Activated CD8-positive, alpha-beta T cell treated with anti-CD3 and anti-CD28 coated beads, Interleukin-2, amount 10 ng/mL, durations not matched to agents 7 days and 5 days (primary cell): ENCODE measurements around the gene PRG2. TPM values are rescaled to one million over a fixed set of nuclear protein-coding genes. Genes with fewer than 3 reads are reported as not detected.

Experiments used
- ATAC-seq: fragments of 150-1000 bp; cut with Tn5 transposase; one replicate; pipeline ENCODE4 v1.10.0; 2021; ENCODE audit warnings: moderate library complexity
- CTCF ChIA-PET: fragments of 350-600 bp; sonication (Branson Sonifier 250); formaldehyde crosslinking; loops from one replicate; lab custom pipeline; 2021; ENCODE audit warnings: antibody characterized with exemption; lab: Charles Lee
- POLR2A ChIA-PET: fragments of 350-600 bp; sonication (Branson Sonifier 250); formaldehyde crosslinking; loops from one replicate; lab custom pipeline; 2021; ENCODE audit warnings: antibody characterized with exemption; lab: Charles Lee
- DNase-seq: peaks from one replicate; pipeline ENCODE4 v3.0.0-alpha.2; 2020
- H3K27ac Mint-ChIP-seq: one replicate; pipeline ENCODE4 v1.8.0; 2021; ENCODE audit warnings: mild to moderate bottlenecking, mixed read lengths
- H3K27me3 Mint-ChIP-seq: one replicate; pipeline ENCODE4 v1.8.0; 2021; ENCODE audit warnings: low read depth, mixed read lengths
- H3K36me3 Mint-ChIP-seq: one replicate; pipeline ENCODE4 v1.8.0; 2021; ENCODE audit warnings: low read depth, mixed read lengths
- H3K4me1 Mint-ChIP-seq: one replicate; pipeline ENCODE4 v1.8.0; 2021; ENCODE audit warnings: low read depth, mixed read lengths
- H3K4me3 Mint-ChIP-seq: one replicate; pipeline ENCODE4 v1.8.0; 2021; ENCODE audit warnings: mild to moderate bottlenecking, mixed read lengths
- H3K9me3 Mint-ChIP-seq: one replicate; pipeline ENCODE4 v1.8.0; 2022; ENCODE audit warnings: mixed read lengths; ENCODE audit not compliant: insufficient read depth
- total RNA-seq, 2 experiments: library from RNA; stranded (reverse); gene quantifications; one replicate each; pipeline ENCODE4 v1.2.3, GENCODE V29; 2021

PRG2 gene
- total RNA-seq, 2 experiments from 2014 or later: 0.26 TPM; not detected in 1

GRCh38 chr11:57394203-57394965 lies 3.9 kb upstream of the PRG2 start:
- no peaks in the 10 kb centered on the region for H3K27me3 Mint-ChIP-seq
- H3K27ac Mint-ChIP-seq: no peak overlapping the region
- DNase-seq (no peak), ATAC-seq (no peak)
- H3K36me3 Mint-ChIP-seq: no peaks in the 10 kb centered on the region
- H3K4me3 Mint-ChIP-seq: no peak overlapping the region
- H3K9me3 Mint-ChIP-seq: no peaks in the 10 kb centered on the region
- POLR2A ChIA-PET: no interaction called here
- H3K4me1 Mint-ChIP-seq: no peaks in the 10 kb centered on the region
- CTCF ChIA-PET: interaction anchor here (0.8 to 1.3 kb wide), 4 partner anchors 20 to 133 kb away, joined by 3 to 4 read pairs (median 4); no protein-coding TSS in a partner anchor

GRCh38 chr11:57392763-57393105 lies 2.3 kb upstream of the PRG2 start:
- Mint-ChIP-seq H3K4me1 (no peaks in the 10 kb centered on the region), H3K27me3 (no peaks in the 10 kb centered on the region), H3K9me3 (no peaks in the 10 kb centered on the region), H3K4me3 (no peak overlapping the region), H3K36me3 (no peaks in the 10 kb centered on the region), H3K27ac (no peak overlapping the region)
- CTCF ChIA-PET: interaction anchor here (1.0 to 1.2 kb wide), 3 partner anchors 49 to 66 kb away, joined by 3 to 5 read pairs (median 3); no protein-coding TSS in a partner anchor
- ATAC-seq: no peak
- POLR2A ChIA-PET: no interaction called here
- no peak for DNase-seq

- Mint-ChIP-seq H3K4me1 (no peaks in the 10 kb centered on the region), H3K9me3 (no peaks in the 10 kb centered on the region), H3K27me3 (no peaks in the 10 kb centered on the region), H3K36me3 (no peaks in the 10 kb centered on the region), H3K4me3 (no peak overlapping the region), H3K27ac (no peak overlapping the region)
- CTCF ChIA-PET: interaction anchor here (1.1 kb wide), 1 partner anchor 49 kb away, joined by 3 read pairs; no protein-coding TSS in a partner anchor
- POLR2A ChIA-PET: no interaction called here
- no peak for DNase-seq
- ATAC-seq: no peak
Observed at GRCh38 chr11:57392066-57392762, 1.8 kb upstream of the PRG2 start.

GRCh38 chr11:57391539-57391938 lies 1.1 kb upstream of the PRG2 start:
- Mint-ChIP-seq H3K9me3 (no peaks in the 10 kb centered on the region), H3K4me3 (no peak overlapping the region), H3K4me1 (no peaks in the 10 kb centered on the region), H3K27ac (no peak overlapping the region), H3K36me3 (no peaks in the 10 kb centered on the region), H3K27me3 (no peaks in the 10 kb centered on the region)
- ChIA-PET POLR2A (no interaction called here), CTCF (no interaction called here)
- ATAC-seq (no peak), DNase-seq (no peak)

GRCh38 chr11:57391111-57391510 lies 661 bp upstream of the PRG2 start:
- Mint-ChIP-seq H3K4me3 (no peak overlapping the region), H3K36me3 (no peaks in the 10 kb centered on the region)
- POLR2A ChIA-PET: no interaction called here

GRCh38 chr11:57387289-57388030 lies 3.0 kb downstream of the PRG2 start:
- Mint-ChIP-seq H3K27ac (no peak overlapping the region), H3K9me3 (no peaks in the 10 kb centered on the region), H3K27me3 (peaks cover 6% of the 10 kb centered on the region), H3K4me3 (no peak overlapping the region), H3K4me1 (no peaks in the 10 kb centered on the region), H3K36me3 (no peaks in the 10 kb centered on the region)
- ChIA-PET CTCF (interaction anchor here (0.6 to 2.2 kb wide), 2 partner anchors 37 to 71 kb away, joined by 3 to 6 read pairs; no protein-coding TSS in a partner anchor), POLR2A (no interaction called here)
- no peak for ATAC-seq
- DNase-seq: no peak

More at GRCh38 chr11:57391111-57391510, 661 bp upstream of the PRG2 start:
- DNase-seq (no peak), ATAC-seq (no peak)
- Mint-ChIP-seq H3K4me1 (no peaks in the 10 kb centered on the region), H3K27ac (no peak overlapping the region), H3K9me3 (no peaks in the 10 kb centered on the region), H3K27me3 (no peaks in the 10 kb centered on the region)
- CTCF ChIA-PET: no interaction called here

GRCh38 chr11:57386178-57386940 lies 4.1 kb downstream of the PRG2 start:
- H3K27ac Mint-ChIP-seq: no peak overlapping the region
- ATAC-seq: no peak
- no peaks in the 10 kb centered on the region for H3K4me1 Mint-ChIP-seq
- no peak overlapping the region for H3K4me3 Mint-ChIP-seq
- no peaks in the 10 kb centered on the region for H3K9me3 Mint-ChIP-seq
- CTCF ChIA-PET: interaction anchor here (2.2 kb wide), 1 partner anchor 72 kb away, joined by 6 read pairs; no protein-coding TSS in a partner anchor
- H3K36me3 Mint-ChIP-seq: no peaks in the 10 kb centered on the region
- POLR2A ChIA-PET: no interaction called here
- DNase-seq: no peak
- H3K27me3 Mint-ChIP-seq: peaks cover 6% of the 10 kb centered on the region

- H3K27ac Mint-ChIP-seq: no peak within 1 kb of the TSS
- ChIA-PET POLR2A (no interaction called here), CTCF (no interaction called here)
- ATAC-seq (no peak), DNase-seq (no peak)
- no peaks in the 10 kb centered on the region for H3K9me3 Mint-ChIP-seq
- H3K4me1 Mint-ChIP-seq: no peaks in the 10 kb centered on the region
- H3K27me3 Mint-ChIP-seq: peaks cover 11% of the 10 kb centered on the region
- no peaks in the 10 kb centered on the region for H3K36me3 Mint-ChIP-seq
- H3K4me3 Mint-ChIP-seq: no peak within 1 kb of the TSS
Observed at GRCh38 chr11:57380975-57381374, 9.5 kb downstream of the PRG2 start, which contains the start of gene PRG3. Gene PRG3, minus strand, starts transcription at chr11:57381150. Its CDS starts 442 bp downstream, at chr11:57380708.

GRCh38 chr11:57379732-57380131 lies 10.7 kb downstream of the PRG2 start:
- DNase-seq: peak; percentile 21
- ChIA-PET CTCF (no interaction called here), POLR2A (no interaction called here)
- ATAC-seq: no peak
- Mint-ChIP-seq H3K4me1 (no peaks in the 10 kb centered on the region), H3K9me3 (no peaks in the 10 kb centered on the region), H3K27me3 (peaks cover 11% of the 10 kb centered on the region), H3K4me3 (no peak overlapping the region), H3K36me3 (no peaks in the 10 kb centered on the region), H3K27ac (no peak overlapping the region)

GRCh38 chr11:57378186-57378585 lies 12.3 kb downstream of the PRG2 start:
- Mint-ChIP-seq H3K4me1 (no peaks in the 10 kb centered on the region), H3K27me3 (peaks cover 5% of the 10 kb centered on the region), H3K36me3 (no peaks in the 10 kb centered on the region), H3K4me3 (no peak overlapping the region), H3K9me3 (no peaks in the 10 kb centered on the region), H3K27ac (no peak overlapping the region)
- ChIA-PET POLR2A (no interaction called here), CTCF (interaction anchor here (1.1 kb wide), 1 partner anchor 32 kb away, joined by 3 read pairs; no protein-coding TSS in a partner anchor)
- no peak for ATAC-seq
- DNase-seq: no peak

- Mint-ChIP-seq H3K9me3 (no peaks in the 10 kb centered on the region), H3K27ac (no peak overlapping the region), H3K27me3 (peaks cover 5% of the 10 kb centered on the region), H3K36me3 (no peaks in the 10 kb centered on the region), H3K4me1 (no peaks in the 10 kb centered on the region), H3K4me3 (no peak overlapping the region)
- DNase-seq (no peak), ATAC-seq (no peak)
- ChIA-PET POLR2A (interaction anchor here (0.7 kb wide), 1 partner anchor 267 kb away, joined by 3 read pairs; no protein-coding TSS in a partner anchor), CTCF (no interaction called here)
Observed at GRCh38 chr11:57377107-57377506, 13.3 kb downstream of the PRG2 start.
